H9 (cell line): ENCODE data around the gene CD300C. TPM values are rescaled to one million over a fixed set of nuclear protein-coding genes. Genes with fewer than 3 reads are reported as not detected.

Experiments
- DNase-seq: peaks from one replicate; pipeline ENCODE4 v3.0.0-alpha.2; 2017
- H2AFZ ChIP-seq: one replicate; pipeline ENCODE4 v1.6.1; 2013; ENCODE audit warnings: mild to moderate bottlenecking, low read length, control low read depth, moderate library complexity
- H2AK5ac ChIP-seq: 2 replicates; pipeline ENCODE4 v1.6.1; 2013; ENCODE audit warnings: low read length, control low read depth, mixed read lengths; ENCODE audit not compliant: insufficient read length
- H2BK120ac ChIP-seq: one replicate; pipeline ENCODE4 v1.6.1; 2013; ENCODE audit warnings: low read depth, mild to moderate bottlenecking, low read length, control low read depth, inconsistent platforms; ENCODE audit not compliant: poor library complexity, severe bottlenecking
- H2BK12ac ChIP-seq: 2 replicates; pipeline ENCODE4 v1.6.1; 2013; ENCODE audit warnings: low read length, control low read depth, mixed read lengths, low read depth; ENCODE audit not compliant: insufficient read length
- H2BK15ac ChIP-seq: 2 replicates; pipeline ENCODE4 v1.6.1; 2013; ENCODE audit warnings: low read depth, low read length, control low read depth
- H2BK20ac ChIP-seq: one replicate; pipeline ENCODE4 v1.6.1; 2013; ENCODE audit warnings: low read depth, mild to moderate bottlenecking, low read length, control low read depth, inconsistent platforms; ENCODE audit not compliant: poor library complexity, severe bottlenecking
- H2BK5ac ChIP-seq: 2 replicates; pipeline ENCODE4 v1.6.1; 2013; ENCODE audit warnings: low read length, control low read depth, mixed read lengths; ENCODE audit not compliant: insufficient read length
- H3K14ac ChIP-seq: 2 replicates; pipeline ENCODE4 v1.6.1; 2013; ENCODE audit warnings: low read length, control low read depth; ENCODE audit not compliant: insufficient read depth
- H3K18ac ChIP-seq: 2 replicates; pipeline ENCODE4 v1.6.1; 2013; ENCODE audit warnings: low read depth, mild to moderate bottlenecking, mixed read lengths, low read length, control low read depth; ENCODE audit not compliant: insufficient read length
- H3K23ac ChIP-seq: 2 replicates; pipeline ENCODE4 v1.6.1; 2013; ENCODE audit warnings: low read length, control low read depth, mixed read lengths, low read depth; ENCODE audit not compliant: insufficient read length
- H3K23me2 ChIP-seq: 2 replicates; pipeline ENCODE4 v1.6.1; 2013; ENCODE audit warnings: low read depth, mild to moderate bottlenecking, mixed read lengths, low read length, control low read depth; ENCODE audit not compliant: insufficient read length, poor library complexity, severe bottlenecking
- H3K27ac ChIP-seq: 2 replicates; pipeline ENCODE4 v1.5.1; 2013; ENCODE audit warnings: low read length, control low read depth, mixed read lengths, low read depth; ENCODE audit not compliant: insufficient read length
- H3K27me3 ChIP-seq: 2 replicates; pipeline ENCODE4 v1.6.1; 2013; ENCODE audit warnings: low read length, control low read depth, inconsistent platforms; ENCODE audit not compliant: insufficient read depth
- H3K4ac ChIP-seq: 2 replicates; pipeline ENCODE4 v1.6.1; 2013; ENCODE audit warnings: low read depth, mild to moderate bottlenecking, control low read depth, inconsistent platforms, low read length, moderate library complexity
- H3K4me1 ChIP-seq: 2 replicates; pipeline ENCODE4 v1.6.1; 2013; ENCODE audit warnings: low read length, control low read depth, inconsistent platforms; ENCODE audit not compliant: insufficient read depth
- H3K4me2 ChIP-seq: 2 replicates; pipeline ENCODE4 v1.6.1; 2013; ENCODE audit warnings: low read length, control low read depth, mixed read lengths; ENCODE audit not compliant: insufficient read length, insufficient read depth
- H3K56ac ChIP-seq: 2 replicates; pipeline ENCODE4 v1.6.1; 2013; ENCODE audit warnings: low read depth, mild to moderate bottlenecking, mixed read lengths, low read length, control low read depth; ENCODE audit not compliant: insufficient read length
- H3K79me1 ChIP-seq: 2 replicates; pipeline ENCODE4 v1.6.1; 2013; ENCODE audit warnings: low read depth, mild to moderate bottlenecking, moderate library complexity, low read length, control low read depth, inconsistent platforms; ENCODE audit not compliant: insufficient read depth, poor library complexity, severe bottlenecking
- H3K79me2 ChIP-seq: 2 replicates; pipeline ENCODE4 v1.6.1; 2013; ENCODE audit warnings: low read length, control low read depth, inconsistent platforms; ENCODE audit not compliant: insufficient read depth
- H3K9ac ChIP-seq: 2 replicates; pipeline ENCODE4 v1.6.1; 2013; ENCODE audit warnings: low read length, control low read depth, mixed read lengths; ENCODE audit not compliant: insufficient read length; ENCODE audit errors: extremely low read depth
- H3K9me3 ChIP-seq: one replicate; pipeline ENCODE4 v1.6.1; 2013; ENCODE audit warnings: low read depth, low read length, inconsistent platforms; ENCODE audit not compliant: control insufficient read depth
- H3T11ph ChIP-seq: one replicate; pipeline ENCODE4 v1.6.1; 2013; ENCODE audit warnings: mild to moderate bottlenecking, low read length, control low read depth, inconsistent platforms
- H4K20me1 ChIP-seq: one replicate; pipeline ENCODE4 v1.6.1; 2013; ENCODE audit not compliant: control insufficient read depth, insufficient read length, insufficient read depth
- H4K5ac ChIP-seq: 2 replicates; pipeline ENCODE4 v1.6.1; 2013; ENCODE audit warnings: low read depth, mild to moderate bottlenecking, mixed read lengths, low read length, control low read depth; ENCODE audit not compliant: insufficient read length
- H4K8ac ChIP-seq: replicated peaks from 2 replicates; pipeline ENCODE4 v1.6.1; 2013; ENCODE audit warnings: low read length, control low read depth, mixed read lengths, low read depth; ENCODE audit not compliant: insufficient read length
- H4K91ac ChIP-seq: 2 replicates; pipeline ENCODE4 v1.6.1; 2013; ENCODE audit warnings: low read depth, mild to moderate bottlenecking, moderate library complexity, mixed read lengths, low read length, control low read depth; ENCODE audit not compliant: insufficient read length
- H3K27ac Mint-ChIP-seq, 3 experiments: 2 replicates in 2 of 3; 3 replicates in 1 of 3; pipeline ENCODE4 v1.8.0; 2020 to 2021; ENCODE audit warnings: mixed read lengths in 3 of 3, mild to moderate bottlenecking in 1 of 3, moderate library complexity in 1 of 3
- H3K27me3 Mint-ChIP-seq: 2 replicates; pipeline ENCODE4 v1.8.0; 2021; ENCODE audit warnings: low read depth, mild to moderate bottlenecking, moderate library complexity, mixed read lengths
- H3K36me3 Mint-ChIP-seq, 3 experiments: 2 replicates in 2 of 3; 3 replicates in 1 of 3; pipeline ENCODE4 v1.8.0; 2020 to 2021; ENCODE audit warnings: low read depth in 3 of 3, mixed read lengths in 3 of 3; ENCODE audit not compliant: insufficient read depth in 1 of 3
- H3K4me1 Mint-ChIP-seq, 2 experiments: 2 replicates each; pipeline ENCODE4 v1.8.0; 2020; ENCODE audit warnings: mixed read lengths in 2 of 2
- H3K4me3 Mint-ChIP-seq, 2 experiments: 2 replicates in 1 of 2; 3 replicates in 1 of 2; pipeline ENCODE4 v1.8.0; 2020 to 2021; ENCODE audit warnings: mild to moderate bottlenecking in 2 of 2, mixed read lengths in 2 of 2, moderate library complexity in 1 of 2
- H3K9me3 Mint-ChIP-seq, 2 experiments: 2 replicates in 1 of 2; 3 replicates in 1 of 2; pipeline ENCODE4 v1.8.0; 2020; ENCODE audit warnings: mild to moderate bottlenecking in 2 of 2, mixed read lengths in 2 of 2, moderate library complexity in 1 of 2
- WGBS: extraction: QIAGEN DNeasy Blood & Tissue Kit; methylation state at CpG from one replicate; pipeline ENCODE4 v1.1.7; 2013; ENCODE audit warnings: missing lambda C conversion rate, low lambda C conversion rate, mixed read lengths; ENCODE audit not compliant: insufficient read length; ENCODE audit errors: extremely low coverage; 5-methylcytosine and 5-hydroxymethylcytosine counted together
- total RNA-seq: library from RNA; stranded (reverse); gene quantifications from 2 replicates; pipeline ENCODE4 v1.2.1, GENCODE V29; 2021
- TF ChIP-seq, protein P1 (sequence below): fragments of 200-600 bp; sonication (generic); conservative IDR thresholded peaks from 3 replicates; pipeline ENCODE4 v1.8.0; 2021; ENCODE audit warnings: antibody characterized with exemption, mild to moderate bottlenecking

The CD300C gene
- total RNA-seq, 1 experiment from 2014 or later: not detected

DNA sequence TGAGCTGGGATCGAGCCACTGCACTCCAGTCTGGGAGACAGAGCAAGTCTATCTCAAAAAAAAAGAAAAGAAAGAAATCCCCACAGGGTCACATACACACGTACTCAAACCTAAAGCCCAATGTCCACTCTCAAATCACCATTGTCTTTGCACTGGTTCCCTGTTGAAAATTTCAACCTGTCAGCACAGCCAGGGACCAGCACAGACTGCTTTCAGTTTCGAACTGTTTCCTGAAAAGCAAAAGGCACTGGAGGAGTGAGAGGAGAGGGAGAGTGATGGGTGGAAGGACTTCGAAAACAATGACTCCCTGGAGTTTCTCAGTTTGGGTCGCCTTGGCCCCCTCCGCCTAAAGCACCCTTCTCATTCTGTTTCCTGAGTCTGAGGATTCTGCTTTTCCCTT is 9.0 kb upstream of the CD300C start:
- Histone ChIP-seq H3K79me2 (no peaks in the 10 kb centered on the region), H3K9me3 (peaks cover 9% of the 10 kb centered on the region), H3K56ac (no peak overlapping the region), H2BK20ac (no peak overlapping the region), H4K91ac (no peak overlapping the region), H3K18ac (no peak overlapping the region), H3K27ac (no peak overlapping the region), H3K4me1 (no peaks in the 10 kb centered on the region), H2BK12ac (no peak overlapping the region), H2BK15ac (no peak overlapping the region), H2BK120ac (no peak overlapping the region), H3K79me1 (no peaks in the 10 kb centered on the region), H3K14ac (no peak overlapping the region), H3K23ac (no peak overlapping the region), H3K9ac (no peak overlapping the region), H3K4ac (no peak overlapping the region), H3T11ph (no peak overlapping the region), H4K8ac (no peak overlapping the region), H2AK5ac (no peak overlapping the region), H2AFZ (no peak overlapping the region), H3K27me3 (0 out of 2 replicates have a peak, but pooled peaks cover 2% of the 10 kb centered on the region), H3K4me2 (no peak overlapping the region), H4K5ac (no peak overlapping the region), H2BK5ac (no peak overlapping the region), H4K20me1 (no peaks in the 10 kb centered on the region), H3K23me2 (no peaks in the 10 kb centered on the region)
- Mint-ChIP-seq H3K27me3 (peaks cover 42% of the 10 kb centered on the region), H3K27ac (no peak overlapping the region), H3K4me3 (no peak overlapping the region), H3K9me3 (peaks cover 23 to 27% of the 10 kb centered on the region in 2 experiments), H3K4me1 (peaks cover 11 to 12% of the 10 kb centered on the region in 2 experiments), H3K36me3 (peaks cover 12 to 28% (median 14%) of the 10 kb centered on the region in 3 experiments)
- no peak for DNase-seq
- TF ChIP-seq, protein P1, sequence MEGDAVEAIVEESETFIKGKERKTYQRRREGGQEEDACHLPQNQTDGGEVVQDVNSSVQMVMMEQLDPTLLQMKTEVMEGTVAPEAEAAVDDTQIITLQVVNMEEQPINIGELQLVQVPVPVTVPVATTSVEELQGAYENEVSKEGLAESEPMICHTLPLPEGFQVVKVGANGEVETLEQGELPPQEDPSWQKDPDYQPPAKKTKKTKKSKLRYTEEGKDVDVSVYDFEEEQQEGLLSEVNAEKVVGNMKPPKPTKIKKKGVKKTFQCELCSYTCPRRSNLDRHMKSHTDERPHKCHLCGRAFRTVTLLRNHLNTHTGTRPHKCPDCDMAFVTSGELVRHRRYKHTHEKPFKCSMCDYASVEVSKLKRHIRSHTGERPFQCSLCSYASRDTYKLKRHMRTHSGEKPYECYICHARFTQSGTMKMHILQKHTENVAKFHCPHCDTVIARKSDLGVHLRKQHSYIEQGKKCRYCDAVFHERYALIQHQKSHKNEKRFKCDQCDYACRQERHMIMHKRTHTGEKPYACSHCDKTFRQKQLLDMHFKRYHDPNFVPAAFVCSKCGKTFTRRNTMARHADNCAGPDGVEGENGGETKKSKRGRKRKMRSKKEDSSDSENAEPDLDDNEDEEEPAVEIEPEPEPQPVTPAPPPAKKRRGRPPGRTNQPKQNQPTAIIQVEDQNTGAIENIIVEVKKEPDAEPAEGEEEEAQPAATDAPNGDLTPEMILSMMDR: no peak
- WGBS: no CpG with 5 or more reads among the region's 6 CpGs
